ENCODE measurements around the gene PAX5. TPM values are rescaled to one million over a fixed set of nuclear protein-coding genes. Genes with fewer than 3 reads are reported as not detected.

The PAX5 gene
- polyA plus RNA-seq, 1 donor from 2014 or later, result not detected

GRCh38 chr9:36932198-36932597, 101.9 kb downstream of the PAX5 start:
- Histone ChIP-seq H3K27me3 (ENCODE audit: insufficient read depth, low read depth, low read length) (no peaks in the 10 kb centered on the region), H3K36me3 (ENCODE audit: insufficient read depth, low read length) (no peaks in the 10 kb centered on the region), H4K20me1 (ENCODE audit: insufficient read depth) (no peaks in the 10 kb centered on the region), H3K9ac (ENCODE audit: low read length) (no peak overlapping the region), H3K4me2 (ENCODE audit: low read length) (no peak overlapping the region), H3F3A (ENCODE audit: insufficient read depth, low read length, poor library complexity, severe bottlenecking) (no peaks in the 10 kb centered on the region), H3K79me2 (replicated peaks; ENCODE audit: insufficient read depth, low read length) (no peaks in the 10 kb centered on the region), H3K4me3 (ENCODE audit: low read length) (no peak overlapping the region), H2AFZ (ENCODE audit: low read depth, low read length) (no peak overlapping the region), H3K9me2 (ENCODE audit: insufficient read depth, low read length) (no peaks in the 10 kb centered on the region), H3K9me3 (ENCODE audit: low read length) (no peaks in the 10 kb centered on the region), H3K27ac (ENCODE audit: low read length) (no peak overlapping the region)
- TF ChIP-seq CTCF (IDR thresholded peaks at IDR 0.05; ENCODE audit: poor library complexity, severe bottlenecking) (no peak), MXI1 (conservative IDR thresholded peaks at IDR 0.05; ENCODE audit: poor library complexity, severe bottlenecking) (no peak), RAD21 (conservative IDR thresholded peaks at IDR 0.05) (no peak), SMC3 (conservative IDR thresholded peaks at IDR 0.05; ENCODE audit: poor library complexity) (no peak), TAF1 (IDR thresholded peaks at IDR 0.05; ENCODE audit: low read depth) (no peak), EP300 (conservative IDR thresholded peaks at IDR 0.05; ENCODE audit: poor library complexity, severe bottlenecking) (no peak), POLR2AphosphoS5 (IDR thresholded peaks at IDR 0.05) (no peak), EZH2 (IDR thresholded peaks at IDR 0.05; ENCODE audit: borderline replicate concordance, insufficient read depth, low read length, poor library complexity, severe bottlenecking) (no peak), REST (IDR thresholded peaks at IDR 0.05; ENCODE audit: borderline replicate concordance) (no peak)

GRCh38 chr9:36930941-36931340, 103.1 kb downstream of the PAX5 start:
- Histone ChIP-seq H3K4me3 (ENCODE audit: low read length) (no peak overlapping the region), H3K4me2 (ENCODE audit: low read length) (no peak overlapping the region), H3K27ac (ENCODE audit: low read length) (no peak overlapping the region), H4K20me1 (ENCODE audit: insufficient read depth) (no peaks in the 10 kb centered on the region), H3K36me3 (ENCODE audit: insufficient read depth, low read length) (no peaks in the 10 kb centered on the region), H3K9ac (ENCODE audit: low read length) (no peak overlapping the region), H3K9me3 (ENCODE audit: low read length) (no peaks in the 10 kb centered on the region), H2AFZ (ENCODE audit: low read depth, low read length) (no peak overlapping the region), H3K9me2 (ENCODE audit: insufficient read depth, low read length) (no peaks in the 10 kb centered on the region), H3K79me2 (replicated peaks; ENCODE audit: insufficient read depth, low read length) (no peaks in the 10 kb centered on the region), H3K27me3 (ENCODE audit: insufficient read depth, low read depth, low read length) (no peaks in the 10 kb centered on the region), H3F3A (ENCODE audit: insufficient read depth, low read length, poor library complexity, severe bottlenecking) (no peaks in the 10 kb centered on the region)
- TF ChIP-seq MXI1 (conservative IDR thresholded peaks at IDR 0.05; ENCODE audit: poor library complexity, severe bottlenecking) (no peak), TAF1 (IDR thresholded peaks at IDR 0.05; ENCODE audit: low read depth) (no peak), POLR2AphosphoS5 (IDR thresholded peaks at IDR 0.05) (no peak), REST (IDR thresholded peaks at IDR 0.05; ENCODE audit: borderline replicate concordance) (no peak), SMC3 (conservative IDR thresholded peaks at IDR 0.05; ENCODE audit: poor library complexity) (no peak), RAD21 (conservative IDR thresholded peaks at IDR 0.05) (no peak), EZH2 (IDR thresholded peaks at IDR 0.05; ENCODE audit: borderline replicate concordance, insufficient read depth, low read length, poor library complexity, severe bottlenecking) (no peak), EP300 (conservative IDR thresholded peaks at IDR 0.05; ENCODE audit: poor library complexity, severe bottlenecking) (no peak), CTCF (IDR thresholded peaks at IDR 0.05; ENCODE audit: poor library complexity, severe bottlenecking) (no peak)
